Measurements from ENCODE around the gene AGTPBP1. TPM values are rescaled to one million over a fixed set of nuclear protein-coding genes. Genes with fewer than 3 reads are reported as not detected.

Gene AGTPBP1
- total and polyA plus RNA-seq, 2 donors from 2014 or later: 4.1 to 25.8 TPM

- intact Hi-C loops (cut with DNase I): no loop called here
- FAIRE-seq: no peak
Observed at GRCh38 chr9:85667374-85667773, 74.4 kb downstream of the AGTPBP1 start.

DNA sequence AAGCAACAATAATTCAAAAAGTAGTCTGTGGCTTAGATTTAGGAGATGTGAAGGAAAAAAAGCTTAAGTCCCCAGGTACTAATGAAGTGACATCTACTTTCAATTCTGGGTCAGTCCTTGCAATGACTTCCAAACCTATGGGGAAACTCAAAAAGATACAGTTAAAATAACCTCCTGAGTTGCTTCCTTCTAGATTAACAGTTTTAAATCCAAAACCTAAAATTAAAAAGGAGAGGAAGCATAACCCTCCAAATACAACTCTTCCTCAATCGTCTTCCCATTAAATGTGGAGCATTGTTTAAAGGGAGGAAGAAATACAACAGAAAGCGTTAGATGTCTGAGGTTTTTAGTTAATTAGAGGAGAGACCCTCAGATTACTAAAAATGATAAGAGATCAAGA is 75.7 kb downstream of the AGTPBP1 start:
- FAIRE-seq (no peak), DNase-seq (no peak)
- intact Hi-C loops (cut with DNase I): no loop called here
- no peak overlapping the region for H3K9ac ChIP-seq (ENCODE audit: low read length in 3 of 3)
- no peaks in the 10 kb centered on the region for H3K4me1 ChIP-seq (ENCODE audit: control insufficient read depth in 2 of 3, insufficient read depth in 2 of 3, low read depth in 1 of 3, low read length in 3 of 3)
- TF ChIP-seq, protein P1, sequence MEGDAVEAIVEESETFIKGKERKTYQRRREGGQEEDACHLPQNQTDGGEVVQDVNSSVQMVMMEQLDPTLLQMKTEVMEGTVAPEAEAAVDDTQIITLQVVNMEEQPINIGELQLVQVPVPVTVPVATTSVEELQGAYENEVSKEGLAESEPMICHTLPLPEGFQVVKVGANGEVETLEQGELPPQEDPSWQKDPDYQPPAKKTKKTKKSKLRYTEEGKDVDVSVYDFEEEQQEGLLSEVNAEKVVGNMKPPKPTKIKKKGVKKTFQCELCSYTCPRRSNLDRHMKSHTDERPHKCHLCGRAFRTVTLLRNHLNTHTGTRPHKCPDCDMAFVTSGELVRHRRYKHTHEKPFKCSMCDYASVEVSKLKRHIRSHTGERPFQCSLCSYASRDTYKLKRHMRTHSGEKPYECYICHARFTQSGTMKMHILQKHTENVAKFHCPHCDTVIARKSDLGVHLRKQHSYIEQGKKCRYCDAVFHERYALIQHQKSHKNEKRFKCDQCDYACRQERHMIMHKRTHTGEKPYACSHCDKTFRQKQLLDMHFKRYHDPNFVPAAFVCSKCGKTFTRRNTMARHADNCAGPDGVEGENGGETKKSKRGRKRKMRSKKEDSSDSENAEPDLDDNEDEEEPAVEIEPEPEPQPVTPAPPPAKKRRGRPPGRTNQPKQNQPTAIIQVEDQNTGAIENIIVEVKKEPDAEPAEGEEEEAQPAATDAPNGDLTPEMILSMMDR (IDR thresholded peaks at IDR 0.05; ENCODE audit: borderline replicate concordance, extremely low read depth, insufficient read depth): no peak
- no peaks in the 10 kb centered on the region for H3K9me3 ChIP-seq (ENCODE audit: control insufficient read depth in 2 of 3, insufficient read depth in 1 of 3, low read length in 3 of 3)
- H3K4me3 ChIP-seq (ENCODE audit: low read length in 3 of 3): no peak overlapping the region
- no peaks in the 10 kb centered on the region for H3K36me3 ChIP-seq (ENCODE audit: control insufficient read depth in 2 of 3, insufficient read depth in 3 of 3, low read length in 3 of 3)
- no peak overlapping the region for H3K27ac ChIP-seq (ENCODE audit: low read depth in 2 of 2, low read length in 2 of 2)
- no peaks in the 10 kb centered on the region for H3K27me3 ChIP-seq (ENCODE audit: control insufficient read depth, insufficient read depth, low read length)

More at GRCh38 chr9:85667374-85667773, 74.4 kb downstream of the AGTPBP1 start:
- H3K4me1 ChIP-seq (ENCODE audit: control insufficient read depth in 2 of 3, insufficient read depth in 2 of 3, low read depth in 1 of 3, low read length in 3 of 3): no peaks in the 10 kb centered on the region
- no peaks in the 10 kb centered on the region for H3K36me3 ChIP-seq (ENCODE audit: control insufficient read depth in 2 of 3, insufficient read depth in 3 of 3, low read length in 3 of 3)
- TF ChIP-seq, protein P1 (IDR thresholded peaks at IDR 0.05; ENCODE audit: borderline replicate concordance, extremely low read depth, insufficient read depth): no peak
- H3K9ac ChIP-seq (ENCODE audit: low read length in 3 of 3): no peak overlapping the region
- H3K27ac ChIP-seq (ENCODE audit: low read depth in 2 of 2, low read length in 2 of 2): no peak overlapping the region
- no peaks in the 10 kb centered on the region for H3K9me3 ChIP-seq (ENCODE audit: control insufficient read depth in 2 of 3, insufficient read depth in 1 of 3, low read length in 3 of 3)
- H3K27me3 ChIP-seq (ENCODE audit: control insufficient read depth, insufficient read depth, low read length): no peaks in the 10 kb centered on the region
- no peak for DNase-seq
- H3K4me3 ChIP-seq (ENCODE audit: low read length in 3 of 3): no peak overlapping the region

DNA sequence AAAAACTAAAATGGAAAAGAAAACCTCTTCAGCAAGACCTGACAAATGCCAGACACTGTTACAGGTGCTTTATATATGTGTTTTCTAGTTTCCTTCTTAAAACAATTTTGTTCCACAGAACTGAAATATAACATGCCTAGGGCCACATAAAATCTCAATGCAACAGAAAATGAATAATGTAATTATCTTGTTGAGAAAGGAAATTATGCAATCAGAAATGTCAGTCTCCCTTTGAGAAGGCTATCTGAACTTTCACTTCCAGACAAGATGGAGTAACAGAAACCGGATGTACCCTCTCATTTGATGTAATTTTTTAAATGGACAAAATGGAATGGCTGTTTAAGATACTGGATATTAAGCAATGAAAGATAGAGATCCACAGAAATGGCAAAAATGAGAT is 79.2 kb downstream of the AGTPBP1 start:
- H3K4me3 ChIP-seq (ENCODE audit: low read length in 3 of 3): no peak overlapping the region

More for the DNA sequence above, 79.2 kb downstream of the AGTPBP1 start:
- Histone ChIP-seq H3K27me3 (ENCODE audit: control insufficient read depth, insufficient read depth, low read length) (no peaks in the 10 kb centered on the region), H3K9ac (ENCODE audit: low read length in 3 of 3) (no peak overlapping the region), H3K4me1 (ENCODE audit: control insufficient read depth in 2 of 3, insufficient read depth in 2 of 3, low read depth in 1 of 3, low read length in 3 of 3) (no peaks in the 10 kb centered on the region), H3K27ac (ENCODE audit: low read depth in 2 of 2, low read length in 2 of 2) (no peak overlapping the region), H3K9me3 (ENCODE audit: control insufficient read depth in 2 of 3, insufficient read depth in 1 of 3, low read length in 3 of 3) (no peaks in the 10 kb centered on the region), H3K36me3 (ENCODE audit: control insufficient read depth in 2 of 3, insufficient read depth in 3 of 3, low read length in 3 of 3) (no peaks in the 10 kb centered on the region)
- TF ChIP-seq, protein P1 (IDR thresholded peaks at IDR 0.05; ENCODE audit: borderline replicate concordance, extremely low read depth, insufficient read depth): no peak
- DNase-seq: no peak
- intact Hi-C loops (cut with DNase I): no loop called here
- FAIRE-seq: no peak
